Activated naive CD4-positive, alpha-beta T cell treated with anti-CD3 and anti-CD28 coated beads for 36 hours (primary cell): ENCODE results near the gene IL31. TPM values are rescaled to one million over a fixed set of nuclear protein-coding genes. Genes with fewer than 3 reads are reported as not detected.
"Not testable (repeated sequence)": the region's sequence is repeated elsewhere in the genome, so short reads cannot be mapped to it uniquely, and the experiment has no call there.

Experiments
- CTCF ChIA-PET: fragments of 350-600 bp; sonication (Branson Sonifier 250); formaldehyde crosslinking; loops from one replicate; lab custom pipeline; 2021; ENCODE audit warnings: antibody characterized with exemption; lab: Charles Lee
- DNase-seq: peaks from one replicate; pipeline ENCODE4 v3.0.0-alpha.2; 2020
- H3K27ac Mint-ChIP-seq: one replicate; pipeline ENCODE4 v1.8.0; 2021; ENCODE audit warnings: mild to moderate bottlenecking, mixed read lengths
- H3K27me3 Mint-ChIP-seq: one replicate; pipeline ENCODE4 v1.8.0; 2021; ENCODE audit warnings: low read depth, mixed read lengths
- H3K36me3 Mint-ChIP-seq: one replicate; pipeline ENCODE4 v1.8.0; 2021; ENCODE audit warnings: low read depth, mixed read lengths
- H3K4me1 Mint-ChIP-seq: one replicate; pipeline ENCODE4 v1.8.0; 2021; ENCODE audit warnings: low read depth, mixed read lengths
- H3K4me3 Mint-ChIP-seq: one replicate; pipeline ENCODE4 v1.8.0; 2021; ENCODE audit warnings: mild to moderate bottlenecking, moderate library complexity, mixed read lengths
- H3K9me3 Mint-ChIP-seq: one replicate; pipeline ENCODE4 v1.8.0; 2021; ENCODE audit warnings: mixed read lengths
- intact Hi-C: fragments of 100-400 bp; cut with micrococcal nuclease; formaldehyde crosslinking; loops from one replicate; pipeline ENCODE4 v1.15.1; 2023
- total RNA-seq, 2 experiments: library from RNA; stranded (reverse); gene quantifications; one replicate each; pipeline ENCODE4 v1.2.3, GENCODE V29; 2021

IL31 gene
- total RNA-seq, 2 experiments from 2014 or later = not detected

GRCh38 chr12:122202811-122203210 lies 28.8 kb upstream of the IL31 start:
- peaks cover 19% of the 10 kb centered on the region for H3K4me1 Mint-ChIP-seq
- H3K27ac Mint-ChIP-seq, H3K36me3 Mint-ChIP-seq, DNase-seq, H3K9me3 Mint-ChIP-seq, CTCF ChIA-PET: not testable (repeated sequence)
- peak overlapping the region; percentile 73 for H3K4me3 Mint-ChIP-seq
- peaks cover 14% of the 10 kb centered on the region for H3K27me3 Mint-ChIP-seq
- intact Hi-C loops = loop anchor here (1.0 to 5.0 kb wide), 2 partner anchors 23 to 64 kb away; partner anchors contain the start of genes DIABLO and VPS33A

GRCh38 chr12:122202017-122202416 lies 28.0 kb upstream of the IL31 start:
- H3K27ac Mint-ChIP-seq = no peak overlapping the region
- DNase-seq = no peak
- CTCF ChIA-PET = no interaction called here
- H3K4me3 Mint-ChIP-seq = no peak overlapping the region
- no peaks in the 10 kb centered on the region for H3K36me3 Mint-ChIP-seq
- H3K4me1 Mint-ChIP-seq = peaks cover 24% of the 10 kb centered on the region
- peaks cover 18% of the 10 kb centered on the region for H3K27me3 Mint-ChIP-seq
- intact Hi-C loops = loop anchor here (5.0 kb wide), 1 partner anchor 65 kb away; the partner anchor contains the start of gene VPS33A
- H3K9me3 Mint-ChIP-seq = no peaks in the 10 kb centered on the region

- no peak for DNase-seq
- Mint-ChIP-seq H3K4me1 (peaks cover 24% of the 10 kb centered on the region), H3K27me3 (peaks cover 18% of the 10 kb centered on the region), H3K27ac (no peak overlapping the region), H3K9me3 (no peaks in the 10 kb centered on the region), H3K36me3 (no peaks in the 10 kb centered on the region), H3K4me3 (no peak overlapping the region)
- CTCF ChIA-PET = no interaction called here
- intact Hi-C loops = loop anchor here (5.0 kb wide), 1 partner anchor 66 kb away; the partner anchor contains the start of gene VPS33A
These were observed 27.4 kb upstream of the IL31 start for GRCh38 chr12:122201381-122201780.

- Mint-ChIP-seq H3K27me3 (peaks cover 18% of the 10 kb centered on the region), H3K27ac (no peak overlapping the region), H3K36me3 (no peaks in the 10 kb centered on the region), H3K9me3 (no peaks in the 10 kb centered on the region), H3K4me3 (no peak overlapping the region), H3K4me1 (peaks cover 24% of the 10 kb centered on the region)
- DNase-seq = no peak
- CTCF ChIA-PET = no interaction called here
- intact Hi-C loops = loop anchor here (5.0 kb wide), 1 partner anchor 67 kb away; the partner anchor contains the start of gene VPS33A
These were observed 26.6 kb upstream of the IL31 start for GRCh38 chr12:122200541-122201175.

GRCh38 chr12:122199484-122200355 lies 25.7 kb upstream of the IL31 start:
- Mint-ChIP-seq H3K9me3 (peaks cover 3% of the 10 kb centered on the region), H3K27ac (no peak overlapping the region), H3K4me3 (no peak overlapping the region), H3K27me3 (peaks cover 12% of the 10 kb centered on the region), H3K4me1 (peaks cover 19% of the 10 kb centered on the region), H3K36me3 (no peaks in the 10 kb centered on the region)
- DNase-seq = no peak
- CTCF ChIA-PET = no interaction called here
- intact Hi-C loops = loop anchor here (5.0 kb wide), 1 partner anchor 68 kb away; the partner anchor contains the start of gene VPS33A

GRCh38 chr12:122197612-122197966 lies 23.6 kb upstream of the IL31 start:
- intact Hi-C loops = no loop called here
- Mint-ChIP-seq H3K9me3 (peaks cover 3% of the 10 kb centered on the region), H3K27ac (peak overlapping the region; percentile 84), H3K36me3 (no peaks in the 10 kb centered on the region), H3K4me3 (peak overlapping the region; percentile 1), H3K27me3 (peaks cover 10% of the 10 kb centered on the region), H3K4me1 (peaks cover 12% of the 10 kb centered on the region)
- CTCF ChIA-PET = no interaction called here
- DNase-seq = no peak

GRCh38 chr12:122195405-122195804 lies 21.4 kb upstream of the IL31 start:
- peaks cover 9% of the 10 kb centered on the region for H3K4me1 Mint-ChIP-seq
- no peak for DNase-seq

GRCh38 chr12:122194804-122195203 lies 20.8 kb upstream of the IL31 start:
- H3K4me3 Mint-ChIP-seq = no peak overlapping the region
- H3K27me3 Mint-ChIP-seq = peaks cover 10% of the 10 kb centered on the region
- peaks cover 3% of the 10 kb centered on the region for H3K9me3 Mint-ChIP-seq
- intact Hi-C loops = no loop called here
- no peak for DNase-seq
- no peak overlapping the region for H3K27ac Mint-ChIP-seq
- no peaks in the 10 kb centered on the region for H3K36me3 Mint-ChIP-seq
- H3K4me1 Mint-ChIP-seq = peaks cover 9% of the 10 kb centered on the region
- CTCF ChIA-PET = interaction anchor here (0.6 to 1.6 kb wide), 2 partner anchors 28 to 140 kb away, joined by 4 to 5 read pairs; no protein-coding TSS in a partner anchor

More at GRCh38 chr12:122195405-122195804, 21.4 kb upstream of the IL31 start:
- Mint-ChIP-seq H3K9me3 (peaks cover 3% of the 10 kb centered on the region), H3K36me3 (no peaks in the 10 kb centered on the region), H3K4me3 (no peak overlapping the region), H3K27ac (no peak overlapping the region), H3K27me3 (peaks cover 10% of the 10 kb centered on the region)
- intact Hi-C loops = no loop called here
- CTCF ChIA-PET = interaction anchor here (1.6 kb wide), 1 partner anchor 141 kb away, joined by 4 read pairs; no protein-coding TSS in a partner anchor

- H3K36me3 Mint-ChIP-seq = no peaks in the 10 kb centered on the region
- CTCF ChIA-PET = interaction anchor here (1.4 to 2.1 kb wide), 3 partner anchors 60 to 138 kb away, joined by 4 to 6 read pairs (median 5); no protein-coding TSS in a partner anchor
- H3K4me3 Mint-ChIP-seq = no peak overlapping the region
- DNase-seq = no peak
- peaks cover 3% of the 10 kb centered on the region for H3K27me3 Mint-ChIP-seq
- intact Hi-C loops = no loop called here
- no peak overlapping the region for H3K27ac Mint-ChIP-seq
- H3K4me1 Mint-ChIP-seq = peaks cover 2% of the 10 kb centered on the region
- peaks cover 3% of the 10 kb centered on the region for H3K9me3 Mint-ChIP-seq
These were observed 18.4 kb upstream of the IL31 start for GRCh38 chr12:122192441-122192840.

GRCh38 chr12:122190842-122191668 lies 17.0 kb upstream of the IL31 start:
- no peaks in the 10 kb centered on the region for H3K36me3 Mint-ChIP-seq

GRCh38 chr12:122189626-122190475 lies 15.8 kb upstream of the IL31 start:
- CTCF ChIA-PET = interaction anchor here (0.7 to 1.3 kb wide), 10 partner anchors 34 to 312 kb away, joined by 3 to 6 read pairs (median 3); no protein-coding TSS in a partner anchor
- no peak for DNase-seq
- no peak overlapping the region for H3K27ac Mint-ChIP-seq
- H3K4me3 Mint-ChIP-seq = no peak overlapping the region
- peaks cover under 1% of the 10 kb centered on the region for H3K9me3 Mint-ChIP-seq
- H3K27me3 Mint-ChIP-seq = peaks cover 3% of the 10 kb centered on the region
- no peaks in the 10 kb centered on the region for H3K36me3 Mint-ChIP-seq
- no peaks in the 10 kb centered on the region for H3K4me1 Mint-ChIP-seq
- intact Hi-C loops = loop anchor here (2.0 kb wide), 1 partner anchor 67 kb away; no protein-coding TSS in a partner anchor

More at GRCh38 chr12:122190842-122191668, 17.0 kb upstream of the IL31 start:
- Mint-ChIP-seq H3K9me3 (peaks cover 3% of the 10 kb centered on the region), H3K4me3 (no peak overlapping the region), H3K27me3 (peaks cover 3% of the 10 kb centered on the region), H3K27ac (no peak overlapping the region), H3K4me1 (no peaks in the 10 kb centered on the region)
- intact Hi-C loops = loop anchor here (1.0 to 2.0 kb wide), 4 partner anchors 31 to 137 kb away; no protein-coding TSS in a partner anchor
- DNase-seq = peak; percentile 82
- CTCF ChIA-PET = interaction anchor here (0.5 to 2.1 kb wide), 19 partner anchors 19 to 313 kb away, joined by 3 to 6 read pairs (median 3); no protein-coding TSS in a partner anchor
